HG03097 (cell line): Measurements from ENCODE around the gene C4orf33.
"Not testable (repeated sequence)": the region's sequence is repeated elsewhere in the genome, so short reads cannot be mapped to it uniquely, and the experiment has no call there.

Experiments
- ATAC-seq: cut with Tn5 transposase; IDR thresholded peaks from one replicate; pipeline ENCODE4 v1.9.1; 2021; ENCODE audit not compliant: unreplicated experiment, low FRiP score

C4orf33 gene

GRCh38 chr4:129117705-129118104 lies 21.8 kb downstream of the C4orf33 start:
- no peak for ATAC-seq

DNA sequence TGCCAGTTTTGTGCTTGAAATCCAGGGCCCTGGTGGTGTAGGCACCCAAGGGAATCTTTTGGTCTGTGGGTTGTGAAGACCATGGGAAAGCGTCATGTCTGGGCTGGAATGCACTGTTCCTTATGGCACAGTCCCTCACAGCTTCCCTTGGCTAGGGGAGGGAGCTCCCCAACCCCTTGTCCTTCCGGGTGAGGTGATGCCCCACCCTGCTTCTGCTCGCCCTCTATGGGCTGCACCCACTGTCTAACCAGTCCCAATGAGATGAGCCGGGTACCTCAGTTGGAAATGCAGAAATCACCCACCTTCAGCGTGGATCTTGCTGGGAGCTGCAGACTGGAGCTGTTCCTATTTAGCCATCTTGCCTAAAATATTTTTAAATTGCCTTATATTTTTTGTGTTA lies 30.7 kb downstream of the C4orf33 start:
- not testable (repeated sequence) for ATAC-seq

DNA sequence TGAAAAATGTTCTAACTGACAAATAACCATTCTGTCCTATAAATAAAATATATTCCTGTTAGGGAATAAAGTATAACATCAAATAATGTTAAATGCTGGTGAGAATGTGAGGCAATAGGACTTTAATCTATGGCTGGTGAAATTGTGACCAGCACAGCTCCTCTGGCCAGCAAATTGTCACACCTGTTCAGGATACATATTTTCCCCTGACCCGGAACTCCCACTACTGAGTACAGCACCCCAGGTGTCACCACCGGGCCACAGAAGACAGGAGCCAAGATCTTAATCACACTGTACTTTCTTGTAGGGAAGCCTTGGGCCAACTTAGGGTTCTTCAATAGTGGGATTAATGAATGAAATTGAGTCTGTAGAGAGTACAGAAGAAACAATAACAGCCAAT lies 33.2 kb downstream of the C4orf33 start:
- no peak for ATAC-seq

DNA sequence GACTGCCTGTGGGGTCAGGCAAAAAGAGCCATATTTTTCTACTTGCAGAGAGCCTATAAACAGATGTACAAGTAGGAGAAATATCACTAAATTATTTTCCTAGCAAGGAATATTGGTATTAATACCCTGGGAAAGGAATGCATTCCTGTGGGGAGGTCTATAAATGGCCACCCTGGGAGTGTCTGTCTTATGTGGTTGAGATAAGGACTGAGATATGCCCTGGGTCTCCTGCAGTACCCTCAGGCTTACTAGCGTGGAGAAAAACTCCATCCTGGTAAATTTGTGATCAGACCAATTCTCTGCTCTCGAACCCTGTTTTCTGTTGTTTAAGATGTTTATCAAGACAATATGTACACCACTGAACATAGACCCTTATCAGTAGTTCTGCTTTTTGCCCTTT lies 35.4 kb downstream of the C4orf33 start:
- no peak for ATAC-seq

GRCh38 chr4:129136433-129136832 lies 40.5 kb downstream of the C4orf33 start:
- ATAC-seq, result no peak

- no peak for ATAC-seq
These were observed 43.0 kb downstream of the C4orf33 start for GRCh38 chr4:129138810-129139496.

GRCh38 chr4:129140521-129140920 lies 44.6 kb downstream of the C4orf33 start:
- ATAC-seq, result no peak

DNA sequence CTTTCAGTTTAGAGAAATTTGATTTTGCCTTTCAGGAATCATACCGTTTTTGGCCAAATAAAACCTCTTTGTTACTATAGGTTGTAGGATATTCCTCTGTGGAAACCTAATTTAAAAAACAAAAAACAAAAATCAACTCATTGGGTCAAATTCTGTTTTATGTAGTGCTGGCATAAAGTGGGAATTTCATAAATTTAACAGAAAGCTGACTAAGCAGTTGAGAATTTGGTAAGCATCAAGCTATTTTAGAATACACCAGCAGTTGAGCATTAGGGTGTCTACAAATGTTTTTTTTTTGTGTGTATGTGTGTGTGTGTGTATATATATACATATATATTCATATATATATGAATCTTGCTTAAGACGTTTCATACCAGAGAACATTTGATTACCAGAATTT lies 47.4 kb downstream of the C4orf33 start:
- no peak for ATAC-seq

DNA sequence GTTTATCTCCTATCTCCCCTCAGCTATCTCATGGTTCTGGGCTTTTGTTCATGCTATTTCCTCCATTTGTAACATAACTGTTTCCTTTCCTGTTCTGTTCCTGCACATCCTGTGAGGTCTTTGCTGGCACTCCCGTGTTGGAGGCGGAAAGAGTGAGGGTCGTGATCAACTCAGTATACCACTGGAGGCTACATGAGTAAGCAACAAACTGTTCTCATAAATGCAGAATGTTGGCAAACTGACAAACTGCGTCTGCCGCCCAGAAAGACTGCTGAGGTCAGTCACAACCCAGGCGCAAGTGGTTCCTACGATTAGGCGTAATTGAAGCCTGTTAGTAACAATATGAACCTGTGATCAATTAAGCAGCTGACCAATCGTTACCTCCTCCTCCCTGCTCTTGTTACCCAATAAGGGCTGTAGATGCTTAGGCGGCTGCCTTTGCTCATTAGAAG lies 48.8 kb downstream of the C4orf33 start:
- no peak for ATAC-seq

- ATAC-seq, result no peak
These were observed 49.3 kb downstream of the C4orf33 start for GRCh38 chr4:129145222-129145730.

DNA sequence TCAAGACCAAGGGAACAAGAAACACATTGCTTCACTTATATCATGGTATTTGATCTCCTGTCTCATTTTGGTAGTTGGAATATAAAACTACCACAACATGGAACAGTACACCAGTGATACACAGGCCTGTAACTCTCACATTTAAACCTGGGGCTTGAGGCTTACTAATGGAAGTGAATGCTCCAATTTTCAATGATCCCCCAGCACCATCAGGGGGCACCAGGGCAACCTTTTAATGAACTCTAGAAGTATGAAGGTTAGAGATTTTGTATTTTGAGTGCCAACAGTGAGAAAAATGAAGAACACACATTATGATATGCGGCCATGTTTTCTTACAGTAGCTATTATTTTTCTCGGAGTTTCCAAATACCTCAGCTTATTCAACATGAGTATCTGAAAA lies 50.7 kb downstream of the C4orf33 start:
- ATAC-seq, result no peak

DNA sequence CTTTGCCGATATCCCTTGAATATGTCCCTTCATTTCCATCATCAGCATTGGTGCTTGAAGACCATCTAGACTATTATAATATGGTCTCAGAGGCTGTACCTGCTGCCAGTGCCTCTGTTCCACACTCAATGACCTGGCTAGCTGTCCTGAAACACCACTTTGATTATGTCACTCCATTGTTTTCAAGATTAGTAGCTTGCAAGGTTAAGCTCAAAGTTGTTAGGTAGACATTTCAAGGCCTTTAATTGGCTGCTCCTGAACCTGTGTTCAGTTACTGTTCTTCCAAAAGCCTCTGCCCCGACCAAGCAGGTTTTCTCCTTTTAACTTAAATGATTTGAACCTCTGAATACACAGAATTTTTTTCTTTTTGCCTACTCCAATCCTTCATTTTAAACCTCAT lies 52.9 kb downstream of the C4orf33 start:
- no peak for ATAC-seq

DNA sequence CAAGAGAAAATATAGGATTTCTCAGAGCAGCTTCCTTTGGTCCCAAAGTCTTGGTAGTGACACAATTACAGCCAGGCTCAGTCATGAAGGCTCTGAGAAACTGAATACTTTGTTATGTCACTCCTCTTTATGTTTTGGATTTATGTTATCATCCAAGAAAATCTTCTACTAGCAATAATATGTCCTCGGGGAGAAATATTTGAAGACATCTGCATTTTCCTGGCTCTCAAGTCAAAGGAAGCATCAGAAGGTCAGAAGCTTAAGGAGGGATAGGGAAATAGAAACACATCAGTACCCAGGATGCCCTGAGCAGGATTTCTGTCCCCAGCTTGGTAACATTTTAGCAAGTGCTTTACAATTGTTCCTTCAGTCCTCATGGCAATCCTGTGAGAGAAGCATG lies 54.0 kb downstream of the C4orf33 start:
- no peak for ATAC-seq

GRCh38 chr4:129152350-129152749 lies 56.4 kb downstream of the C4orf33 start:
- no peak for ATAC-seq

DNA sequence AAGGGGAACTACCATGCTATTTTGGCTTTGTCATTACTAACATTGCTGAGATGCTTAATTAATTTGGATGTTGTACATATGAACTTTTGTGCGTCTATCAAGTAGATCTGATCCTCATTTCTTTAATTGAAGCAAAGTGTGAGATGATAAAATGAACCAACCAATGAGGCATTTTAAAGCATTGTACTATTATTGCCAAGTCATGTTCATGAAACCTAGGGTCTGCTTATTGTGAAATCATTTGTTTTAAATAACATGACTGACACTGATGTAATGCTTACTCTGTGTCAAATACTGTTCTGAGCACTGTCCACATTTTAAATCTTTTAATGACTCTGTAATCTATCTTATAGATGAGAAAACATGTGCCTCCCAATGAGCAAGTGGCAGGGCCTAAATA lies 57.7 kb downstream of the C4orf33 start:
- ATAC-seq, result no peak

GRCh38 chr4:129162450-129162849 lies 66.5 kb downstream of the C4orf33 start:
- ATAC-seq, result no peak

DNA sequence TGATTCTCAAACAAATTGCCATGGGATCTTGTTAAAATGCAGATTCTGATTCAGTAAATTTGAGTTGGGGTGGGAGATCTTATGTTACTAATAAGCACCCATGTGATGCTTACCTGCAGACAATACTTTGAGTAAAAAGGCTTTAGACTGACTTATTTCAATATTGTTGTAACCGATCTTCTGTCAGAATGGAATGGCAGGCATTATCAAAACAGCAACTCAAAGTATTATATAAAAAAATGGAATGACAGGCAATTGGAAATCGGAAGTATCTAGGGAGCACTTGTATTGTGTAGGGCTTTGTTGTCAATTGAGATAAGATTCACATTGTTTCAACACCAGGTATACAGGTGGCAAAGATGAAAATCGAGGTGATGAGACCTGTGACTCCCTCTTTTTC lies 67.5 kb downstream of the C4orf33 start:
- ATAC-seq, result no peak

GRCh38 chr4:129164243-129164642 lies 68.3 kb downstream of the C4orf33 start:
- ATAC-seq, result no peak
